Retinal pigment epithelial cell (primary cell): ENCODE data around the gene EML5.

ENCODE experiments used
- DNase-seq: peaks from one replicate; pipeline ENCODE4 v3.0.0-alpha.2; 2010; ENCODE audit warnings: low read depth
- H3K4me3 ChIP-seq: 2 replicates; pipeline ENCODE4 v1.5.1; 2011; ENCODE audit warnings: mild to moderate bottlenecking, low read length, control low read depth, moderate library complexity
- CTCF ChIP-seq: conservative IDR thresholded peaks from 2 replicates; pipeline ENCODE4 v1.5.1; 2011; ENCODE audit warnings: low read depth, low read length, control low read depth, inconsistent platforms

Gene EML5

DNA sequence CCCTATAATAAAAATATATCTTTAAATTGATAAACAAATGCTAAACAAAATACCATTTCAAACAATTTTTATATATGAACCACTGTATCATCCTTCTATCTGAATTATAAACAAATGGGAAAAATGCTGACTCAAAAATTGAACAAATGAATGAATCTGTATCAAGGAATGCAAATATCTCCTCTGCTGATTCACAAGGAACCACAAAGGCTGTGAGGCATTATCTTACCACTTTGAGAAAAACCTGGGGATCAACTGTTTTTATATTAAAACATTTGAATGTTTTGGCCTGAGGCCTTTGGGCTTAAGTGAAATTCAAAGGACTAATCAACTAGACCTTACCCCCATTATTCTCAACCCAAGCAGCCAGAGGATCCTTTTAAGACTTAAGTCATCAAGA lies 86.3 kb downstream of the EML5 start:
- DNase-seq: no peak
- TF ChIP-seq CTCF: no peak
- H3K4me3 ChIP-seq: no peak overlapping the region

DNA sequence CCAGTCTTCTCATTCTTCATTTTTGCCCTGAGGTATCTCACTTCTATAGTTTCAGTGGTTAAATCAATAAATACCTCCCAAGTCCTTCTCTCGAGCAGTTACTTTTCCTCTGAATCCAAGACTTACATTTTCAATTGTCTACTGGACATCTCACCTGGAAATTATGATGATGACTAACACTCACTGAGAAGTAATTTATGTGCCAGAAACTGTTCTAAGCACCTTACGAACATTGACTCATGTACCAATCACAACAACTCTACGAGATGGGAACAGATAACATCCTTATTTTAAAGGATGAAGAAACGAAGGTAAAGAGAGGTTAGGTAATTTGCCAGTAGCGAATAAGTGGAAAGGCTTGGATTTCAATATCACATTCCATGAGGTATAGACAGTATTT lies 94.1 kb downstream of the EML5 start:
- H3K4me3 ChIP-seq: no peak overlapping the region
- no peak for DNase-seq

DNA sequence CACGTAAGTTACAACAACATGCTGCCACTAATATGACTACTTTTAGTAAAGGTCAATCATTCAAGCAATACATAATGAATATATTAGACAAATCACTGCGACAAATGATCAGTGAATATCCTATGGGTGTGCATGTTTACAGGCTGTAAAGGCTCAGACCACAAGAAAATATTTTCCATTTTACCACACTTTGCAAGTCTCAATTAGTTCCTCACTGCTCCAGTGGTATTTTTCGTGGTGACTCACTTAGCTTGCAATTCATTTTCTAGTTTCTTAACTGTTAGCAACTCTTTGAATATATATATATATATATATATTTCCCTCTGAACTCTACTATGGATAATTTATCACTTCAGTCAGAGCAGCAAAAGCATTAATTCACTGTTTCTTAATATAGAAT lies 96.9 kb downstream of the EML5 start:
- no peak overlapping the region for H3K4me3 ChIP-seq
- no peak for DNase-seq
- TF ChIP-seq CTCF: no peak

More for the DNA sequence above, 94.1 kb downstream of the EML5 start:
- TF ChIP-seq CTCF: no peak

GRCh38 chr14:88688386-88688785 lies 104.4 kb downstream of the EML5 start:
- no peak overlapping the region for H3K4me3 ChIP-seq
- TF ChIP-seq CTCF: no peak
- no peak for DNase-seq

DNA sequence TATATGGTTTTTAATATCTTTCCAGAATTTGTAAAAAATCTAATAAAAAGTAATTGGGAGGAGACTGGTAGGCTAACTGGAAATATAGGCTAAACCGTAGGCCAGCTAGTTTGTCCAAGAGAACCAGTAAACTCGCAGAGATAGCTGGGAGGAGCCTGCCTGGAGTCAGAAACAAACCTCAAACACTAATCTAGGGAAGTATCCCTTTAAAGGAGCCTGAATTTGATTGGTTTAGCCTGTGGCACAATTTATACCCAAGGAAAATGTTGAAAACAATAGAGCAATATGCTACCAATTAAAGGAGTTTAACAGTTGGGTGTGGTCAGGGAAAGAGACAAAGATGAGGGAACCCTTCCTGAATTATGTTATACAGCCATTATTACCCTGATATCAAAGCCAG lies 109.6 kb downstream of the EML5 start:
- no peak for DNase-seq
- TF ChIP-seq CTCF: no peak
- no peak overlapping the region for H3K4me3 ChIP-seq

DNA sequence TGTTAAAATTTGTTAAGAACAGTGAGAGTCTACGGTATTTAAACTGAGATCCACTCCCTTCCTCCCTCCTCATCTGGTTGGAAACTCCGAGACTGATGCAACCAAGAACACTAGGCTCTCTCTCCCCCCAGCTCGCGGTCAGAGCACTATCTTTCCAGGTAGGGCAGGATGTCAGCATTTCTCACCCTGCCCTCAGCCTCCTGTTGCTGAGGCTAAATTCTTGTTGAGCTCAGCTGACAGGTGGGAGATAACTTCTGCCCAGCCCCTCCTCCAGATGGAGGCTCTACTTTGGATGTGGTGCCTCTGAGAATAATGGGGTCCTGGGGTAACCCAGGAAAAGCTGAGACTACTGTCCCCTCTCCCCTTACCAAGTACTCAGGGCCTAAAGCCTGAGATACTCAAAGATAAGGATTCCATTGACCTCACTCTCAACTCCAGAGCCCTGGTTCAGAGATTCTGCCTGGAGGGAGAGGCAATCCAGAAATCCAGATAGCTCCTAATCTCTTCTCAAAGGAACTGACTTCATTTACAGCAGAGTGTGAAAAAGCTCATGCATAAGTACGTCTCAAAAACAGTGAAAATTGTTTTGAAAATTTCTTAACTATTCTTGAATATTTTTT lies 110.1 kb downstream of the EML5 start:
- H3K4me3 ChIP-seq: no peak overlapping the region
- TF ChIP-seq CTCF: no peak
- DNase-seq: no peak

GRCh38 chr14:88681755-88682494 lies 110.8 kb downstream of the EML5 start:
- no peak for DNase-seq
- no peak for TF ChIP-seq CTCF
- H3K4me3 ChIP-seq: no peak overlapping the region
